GM19397 (cell line): ENCODE results near the gene SIX3.

ENCODE experiments used
- ATAC-seq: cut with Tn5 transposase; IDR thresholded peaks from one replicate; pipeline ENCODE4 v1.9.1; 2021; ENCODE audit warnings: mild to moderate bottlenecking, moderate library complexity; ENCODE audit not compliant: unreplicated experiment

Gene SIX3

GRCh38 chr2:44930274-44931197, 11.0 kb upstream of the SIX3 start:
- no peak for ATAC-seq

DNA sequence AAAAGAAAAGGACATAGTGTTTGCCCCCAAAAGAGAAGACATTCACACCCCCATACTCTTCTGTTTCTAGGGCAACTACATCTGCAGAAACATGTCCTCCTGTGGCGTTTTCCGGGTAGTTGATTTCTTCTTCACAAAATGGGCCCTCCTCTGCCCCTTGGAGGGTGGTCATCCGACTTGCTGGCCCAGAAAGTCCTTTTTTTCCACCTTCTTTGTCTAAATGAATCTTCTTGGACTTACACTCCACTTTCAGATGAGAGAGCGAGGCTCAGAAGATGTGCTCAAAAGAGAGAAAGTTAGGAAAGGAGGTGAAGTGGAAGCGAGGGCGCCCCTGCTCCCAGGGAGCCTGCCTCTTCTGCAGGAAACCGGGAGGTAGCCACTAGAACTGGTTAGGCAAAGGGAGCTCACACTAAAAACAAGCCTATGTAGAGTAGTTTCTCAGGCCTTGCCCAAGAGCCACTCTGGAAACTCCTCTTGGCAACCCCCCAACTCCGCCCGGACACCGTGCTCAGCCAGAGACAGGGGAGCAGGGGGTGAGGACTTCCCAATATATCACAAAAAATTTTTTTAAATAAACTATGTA, 10.2 kb upstream of the SIX3 start:
- no peak for ATAC-seq

- ATAC-seq = no peak
These were observed 9.4 kb upstream of the SIX3 start for GRCh38 chr2:44932079-44932478.

GRCh38 chr2:44932564-44933392, 8.7 kb upstream of the SIX3 start:
- no peak for ATAC-seq

- ATAC-seq = no peak
These were observed 8.0 kb upstream of the SIX3 start for GRCh38 chr2:44933434-44933951.

GRCh38 chr2:44934038-44934982, 7.2 kb upstream of the SIX3 start:
- ATAC-seq = no peak

- no peak for ATAC-seq
These were observed 6.3 kb upstream of the SIX3 start for GRCh38 chr2:44934983-44935728.

GRCh38 chr2:44935729-44936098, 5.8 kb upstream of the SIX3 start:
- no peak for ATAC-seq

- ATAC-seq = no peak
These were observed 5.2 kb upstream of the SIX3 start for GRCh38 chr2:44936275-44936674.

DNA sequence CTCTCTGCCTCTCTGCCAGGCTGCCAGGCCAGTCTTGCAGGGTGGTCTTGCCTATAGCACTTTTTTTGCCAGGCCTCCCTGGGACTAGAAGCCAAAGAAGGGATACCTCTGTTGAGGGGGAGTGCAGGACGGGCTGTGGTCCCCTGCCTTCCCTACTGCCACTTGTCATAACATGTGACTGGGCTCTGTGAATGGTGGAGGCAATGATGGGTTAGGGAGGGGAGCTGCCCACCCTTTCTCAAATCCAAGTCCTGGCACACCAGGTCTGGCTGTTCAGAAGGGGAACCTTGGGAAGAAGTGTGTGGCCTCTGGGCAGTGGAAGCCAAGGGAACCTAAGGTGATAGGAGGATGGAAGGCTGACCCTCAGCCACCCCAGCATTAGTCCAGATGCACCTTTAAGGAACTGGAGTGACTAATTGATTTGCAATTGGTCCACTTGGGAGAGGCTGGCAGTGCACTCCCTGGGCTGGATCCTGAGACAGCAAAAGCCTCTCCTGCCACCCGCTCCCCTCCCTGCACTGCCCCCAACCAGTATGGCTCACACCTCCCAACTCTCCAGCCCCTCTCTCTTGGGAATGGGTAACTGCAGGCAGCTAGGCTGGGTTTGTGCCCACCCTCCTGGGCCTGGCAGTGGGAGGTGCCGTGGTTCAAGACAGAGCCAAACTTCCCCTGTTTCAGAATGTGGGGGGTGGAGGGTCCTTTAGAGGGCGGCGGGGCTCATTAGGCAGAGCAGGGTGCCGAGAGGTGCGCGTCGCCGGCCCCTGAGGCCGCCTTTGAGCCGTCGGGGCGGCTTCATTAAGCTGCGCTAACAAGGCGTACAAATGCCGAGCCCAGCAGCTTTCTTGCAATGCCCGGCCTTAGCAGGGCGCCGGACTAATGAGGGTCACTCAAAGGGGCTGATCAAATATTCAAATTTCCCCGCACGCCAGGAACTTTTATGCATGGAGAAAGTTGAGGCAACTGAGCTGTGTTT, 4.5 kb upstream of the SIX3 start:
- ATAC-seq = no peak

DNA sequence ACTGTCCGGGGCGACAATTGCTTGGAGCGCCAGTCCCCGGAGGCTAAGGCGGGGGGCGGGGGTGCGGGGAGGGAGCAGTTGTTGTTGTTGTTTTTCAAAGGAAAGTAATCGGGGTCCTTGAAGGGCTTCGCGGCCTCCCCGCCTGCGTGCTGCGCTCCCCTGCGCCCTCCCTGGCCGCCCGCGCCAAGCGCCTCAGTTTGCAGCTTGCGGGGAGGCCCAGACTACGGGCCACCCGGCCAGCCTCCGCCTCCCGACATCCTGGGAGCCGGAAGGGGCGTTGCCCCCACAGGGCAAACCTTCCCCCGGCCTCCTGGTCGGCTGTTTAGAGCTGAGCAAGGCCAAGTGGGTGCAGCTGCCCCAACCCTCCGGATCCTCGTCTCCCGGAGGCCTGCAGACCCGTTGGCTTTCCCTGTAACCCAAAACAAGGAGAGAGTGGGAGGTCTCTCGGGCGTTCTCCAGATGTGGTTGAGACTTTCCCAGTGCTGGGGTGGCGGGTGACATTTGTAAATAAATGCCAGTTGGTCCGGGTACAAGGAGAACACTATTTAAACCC, 3.7 kb upstream of the SIX3 start:
- ATAC-seq = no peak

DNA sequence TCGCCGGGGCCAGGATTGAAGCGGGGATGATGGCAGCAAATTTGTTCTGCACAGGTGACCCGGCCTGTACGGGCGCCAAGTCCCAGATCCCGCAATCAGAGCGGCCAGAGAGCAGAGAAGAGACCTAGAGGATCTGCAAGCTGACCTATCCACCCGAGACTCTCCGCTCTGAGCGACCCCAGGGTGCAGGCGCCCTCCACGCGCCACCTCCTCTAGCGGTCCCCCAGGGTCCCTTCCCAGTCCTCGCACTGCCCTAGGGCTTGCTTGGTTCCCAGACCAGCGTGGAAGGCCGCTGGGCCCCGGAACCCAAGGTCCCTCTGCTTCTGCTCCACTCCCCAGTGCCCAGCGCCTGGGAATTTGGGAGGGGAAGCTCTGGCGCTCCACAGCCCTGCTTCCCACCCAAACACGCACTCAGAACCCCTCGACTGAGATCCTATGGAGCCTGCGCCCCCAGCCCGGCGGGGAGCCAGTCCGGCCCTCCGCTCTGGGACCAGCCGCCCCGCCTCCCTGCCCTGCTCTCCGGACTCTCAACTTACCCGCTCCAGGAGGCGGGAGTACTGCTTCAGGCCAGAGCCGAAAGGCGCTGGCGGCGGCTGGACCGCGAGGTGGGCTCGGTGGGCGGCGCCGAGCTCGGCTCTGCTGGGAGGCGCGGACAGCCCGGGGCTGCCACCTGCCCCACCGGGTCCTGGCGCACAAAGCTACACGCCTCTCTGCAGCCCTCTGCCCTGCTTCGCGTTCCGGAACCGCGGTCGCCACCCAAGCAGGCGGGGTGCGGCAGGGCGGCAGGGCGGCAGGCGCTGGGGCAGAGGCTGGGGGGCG, 3.0 kb upstream of the SIX3 start:
- ATAC-seq = no peak

GRCh38 chr2:44939106-44940048, 2.1 kb upstream of the SIX3 start:
- no peak for ATAC-seq

- ATAC-seq = no peak
These were observed 1.4 kb upstream of the SIX3 start for GRCh38 chr2:44940049-44940494.

DNA sequence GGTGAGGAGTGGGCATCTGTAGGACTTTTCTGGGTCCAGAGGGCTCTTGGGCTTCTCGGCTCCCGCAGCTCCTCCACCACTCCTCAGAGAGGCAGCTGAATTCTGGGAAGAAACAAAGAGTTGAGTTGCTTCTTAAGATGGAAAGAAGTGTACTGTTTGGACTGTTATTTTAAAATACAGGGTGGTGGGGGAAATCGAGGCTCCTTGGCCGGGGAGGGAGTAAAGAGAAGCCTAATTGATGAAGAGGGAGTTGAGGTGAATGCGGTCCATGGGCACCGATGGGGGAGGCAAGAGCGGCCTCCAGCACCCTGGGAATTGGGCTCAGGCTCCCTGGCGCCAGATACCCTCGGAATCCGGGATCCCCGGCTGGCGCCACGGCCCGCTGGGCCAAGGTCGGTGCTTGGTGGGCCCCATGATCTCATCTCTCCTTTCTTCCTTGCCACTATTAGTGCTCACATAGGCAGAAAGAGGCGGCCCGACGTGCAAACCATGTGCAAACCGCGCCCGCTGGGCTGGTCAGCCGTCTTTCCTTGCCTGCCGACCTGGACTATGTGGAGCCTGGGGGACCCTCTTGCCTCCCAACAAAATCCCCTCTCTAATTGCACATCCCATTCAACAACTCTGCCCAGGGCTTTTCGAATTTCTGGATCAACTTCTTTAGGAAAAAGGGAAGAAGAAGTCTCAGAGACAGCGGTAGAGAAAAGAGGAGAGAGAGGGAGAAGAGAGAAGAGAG, 604 bp upstream of the SIX3 start:
- no peak for ATAC-seq
